HG02840 (cell line): ENCODE results near the gene PDE7B.
A peak's percentile ranks its signal among the peaks of the same experiment; 100 is the strongest.
"Not testable (repeated sequence)": the region's sequence is repeated elsewhere in the genome, so short reads cannot be mapped to it uniquely, and the experiment has no call there.

Source experiments
- ATAC-seq: cut with Tn5 transposase; IDR thresholded peaks from one replicate; pipeline ENCODE4 v1.9.1; 2021; ENCODE audit warnings: mild to moderate bottlenecking, moderate library complexity, moderate number of reproducible peaks; ENCODE audit not compliant: unreplicated experiment, low FRiP score

The PDE7B gene

GRCh38 chr6:135842618-135843392 lies 8.7 kb upstream of the PDE7B start:
- no peak for ATAC-seq

DNA sequence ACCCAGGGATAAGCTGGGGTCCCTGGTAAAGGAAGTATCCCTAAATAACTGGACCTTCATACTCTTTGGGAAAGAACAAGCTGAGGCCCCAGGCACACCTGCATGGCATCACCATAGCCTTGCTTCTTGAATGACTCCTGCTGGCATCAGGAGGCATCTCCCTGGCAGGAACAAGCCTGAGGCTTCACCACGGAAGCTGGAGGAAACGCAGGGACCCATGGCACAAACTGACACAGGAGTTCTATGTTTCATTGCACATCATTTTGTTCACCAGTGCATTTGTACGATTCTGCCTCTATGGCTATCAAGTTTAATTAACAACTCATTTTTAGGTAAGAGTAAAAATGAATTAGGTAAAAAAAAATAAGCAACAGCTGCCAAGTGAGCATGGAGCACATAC lies 619 bp upstream of the PDE7B start:
- no peak for ATAC-seq

- no peak for ATAC-seq
Measured at GRCh38 chr6:135852746-135853145, 1.2 kb downstream of the PDE7B start.

- no peak for ATAC-seq
Measured at GRCh38 chr6:135853227-135853626, 1.7 kb downstream of the PDE7B start.

- no peak for ATAC-seq
Measured at GRCh38 chr6:135853986-135854385, 2.5 kb downstream of the PDE7B start.

DNA sequence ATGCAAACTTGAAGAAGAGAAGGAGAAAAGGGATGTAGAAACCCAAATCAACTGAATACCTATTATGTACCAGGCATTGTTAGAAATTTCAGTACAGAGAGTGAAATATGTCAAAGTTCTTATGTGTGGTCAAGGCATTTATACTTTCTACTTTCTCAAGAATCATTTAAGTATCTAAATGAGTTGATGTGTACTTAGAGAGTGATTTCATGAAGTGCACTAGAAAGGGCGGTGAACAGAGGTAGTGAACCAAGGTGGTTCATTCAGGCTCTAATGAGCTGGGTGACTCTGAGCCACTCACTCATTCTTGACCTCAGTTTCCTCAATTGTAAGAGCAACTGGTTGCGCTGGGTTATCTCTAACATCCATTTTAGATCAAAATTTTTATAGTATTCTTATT lies 3.3 kb downstream of the PDE7B start:
- no peak for ATAC-seq

- no peak for ATAC-seq
Measured at GRCh38 chr6:135858931-135859330, 7.4 kb downstream of the PDE7B start.

DNA sequence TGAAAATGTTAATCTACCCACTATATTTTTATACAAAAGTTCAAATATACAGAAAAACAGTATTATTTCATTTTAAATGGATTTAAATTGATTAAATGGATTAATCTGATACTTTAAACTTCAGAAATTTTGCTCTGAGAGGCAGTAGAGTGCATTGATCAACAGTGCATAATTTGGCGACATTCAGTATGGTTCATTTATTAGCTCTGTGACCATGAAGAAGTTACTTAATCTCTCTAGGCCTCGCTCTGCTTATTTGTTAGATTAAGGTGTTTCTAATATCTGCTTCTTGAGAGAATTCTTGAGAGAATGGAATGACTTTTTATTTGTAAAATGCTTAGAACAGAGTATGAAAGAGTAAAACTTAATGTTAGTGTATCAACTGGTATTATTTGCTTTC lies 8.9 kb downstream of the PDE7B start:
- no peak for ATAC-seq

- ATAC-seq, result peak; percentile 77
Measured at GRCh38 chr6:135861189-135861588, 9.7 kb downstream of the PDE7B start.

- ATAC-seq, result not testable (repeated sequence)
Measured at GRCh38 chr6:135864929-135865328, 13.4 kb downstream of the PDE7B start.

DNA sequence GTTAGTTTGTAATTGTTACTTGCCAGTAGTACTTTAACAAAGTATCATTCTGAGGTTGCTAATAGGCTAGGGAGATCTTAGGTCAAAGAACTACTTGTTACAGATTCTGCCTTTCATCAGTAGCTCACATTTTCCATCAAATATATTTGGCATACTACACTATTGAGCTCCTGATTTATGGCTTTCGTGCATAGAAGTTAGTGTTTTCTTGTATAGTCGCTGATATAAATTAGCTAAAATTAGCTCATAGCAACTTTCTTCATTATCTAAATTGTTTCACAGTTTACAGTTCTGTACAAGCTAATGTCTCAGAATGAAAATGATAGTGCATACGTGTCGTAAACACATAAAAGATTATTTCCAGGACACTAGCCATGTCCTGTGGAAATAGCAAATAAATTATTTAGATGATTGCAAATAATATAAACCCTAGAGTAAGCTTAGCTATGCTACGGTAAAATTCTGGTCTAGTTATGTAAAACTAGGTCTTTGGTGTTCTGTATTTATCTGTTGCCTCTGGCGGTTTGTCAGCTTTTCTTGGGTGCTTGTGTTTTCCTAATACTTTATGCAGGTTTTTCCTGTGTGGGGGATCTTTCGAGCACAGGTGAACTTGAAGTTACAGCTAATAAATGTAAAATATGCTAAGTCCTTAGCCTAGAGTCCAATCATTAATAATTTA lies 15.1 kb downstream of the PDE7B start:
- ATAC-seq, result no peak

GRCh38 chr6:135867332-135867731 lies 15.8 kb downstream of the PDE7B start:
- ATAC-seq, result no peak

- no peak for ATAC-seq
Measured at GRCh38 chr6:135869857-135870256, 18.4 kb downstream of the PDE7B start.

DNA sequence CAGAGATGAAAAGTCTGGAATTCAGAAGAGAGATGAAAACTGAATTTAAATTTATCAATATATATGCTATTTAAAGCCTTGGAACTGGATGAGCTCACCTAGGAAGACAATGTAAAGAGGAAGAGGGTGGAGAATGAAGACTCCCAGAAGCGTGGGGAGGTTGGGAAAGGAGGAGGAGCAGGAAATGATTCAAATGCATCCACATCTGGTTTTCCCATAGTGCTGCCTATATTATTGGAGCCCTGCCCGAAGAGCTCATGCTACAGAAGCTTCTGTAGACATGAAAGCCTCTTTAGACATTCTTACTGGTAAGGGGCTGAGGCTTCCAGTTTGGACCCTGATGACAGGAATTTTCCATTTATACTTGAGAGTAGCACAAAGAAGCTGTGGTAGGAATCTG lies 19.2 kb downstream of the PDE7B start:
- ATAC-seq, result no peak

GRCh38 chr6:135871296-135871695 lies 19.8 kb downstream of the PDE7B start:
- ATAC-seq, result no peak

DNA sequence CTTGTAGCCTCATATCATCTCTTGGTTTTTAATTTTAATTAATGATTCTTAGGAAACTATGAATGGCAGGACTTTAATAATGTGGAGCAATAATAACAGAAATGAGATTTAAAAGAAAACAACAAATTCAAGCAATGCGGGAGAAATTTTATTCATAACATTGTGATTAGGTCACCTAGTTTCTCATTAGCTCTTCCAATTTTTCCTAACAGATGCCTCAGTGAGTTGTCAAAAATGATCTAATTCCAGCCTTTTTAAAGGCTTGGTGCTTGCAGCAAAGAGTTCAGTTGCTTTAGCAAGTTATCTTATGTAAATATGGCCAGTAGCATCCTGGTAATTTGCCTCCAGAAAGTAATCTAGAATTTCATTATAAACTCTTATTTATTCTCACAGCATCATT lies 20.4 kb downstream of the PDE7B start:
- no peak for ATAC-seq

GRCh38 chr6:135875446-135875845 lies 23.9 kb downstream of the PDE7B start:
- no peak for ATAC-seq

- ATAC-seq, result no peak
Measured at GRCh38 chr6:135876058-135876457, 24.6 kb downstream of the PDE7B start.

DNA sequence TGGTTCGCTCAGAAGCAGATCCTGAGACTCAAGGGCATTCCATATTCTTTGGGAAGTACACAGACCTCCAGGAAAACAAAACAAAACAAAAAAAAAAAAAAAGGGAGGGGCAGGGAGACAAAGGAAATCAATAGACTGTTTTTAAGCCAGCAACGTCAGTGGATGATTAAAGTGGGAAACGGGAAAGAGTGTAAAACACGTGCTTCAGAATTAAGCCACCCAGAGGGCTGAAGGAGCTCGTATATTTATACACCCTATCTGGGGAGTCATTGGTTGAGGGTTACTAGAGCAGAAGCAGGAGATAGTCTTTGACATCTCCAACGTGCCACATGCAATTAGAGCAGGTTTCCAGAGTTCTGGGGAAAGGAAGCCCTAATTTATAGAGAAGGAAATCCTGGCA lies 26.2 kb downstream of the PDE7B start:
- ATAC-seq, result no peak

- peak; percentile 92 for ATAC-seq
Measured at GRCh38 chr6:135880066-135880972, 28.8 kb downstream of the PDE7B start.

- ATAC-seq, result no peak
Measured at GRCh38 chr6:135883045-135883444, 31.5 kb downstream of the PDE7B start.
